ENCODE results near the gene JPH3.

The JPH3 gene

GRCh38 chr16:87628246-87628923, 26.1 kb downstream of the JPH3 start:
- DNase-seq = no peak

GRCh38 chr16:87628940-87629339, 26.6 kb downstream of the JPH3 start:
- DNase-seq = no peak

GRCh38 chr16:87631067-87631466, 28.8 kb downstream of the JPH3 start:
- DNase-seq = no peak

- no peak for DNase-seq
These were observed 32.1 kb downstream of the JPH3 start for GRCh38 chr16:87634411-87634810.

GRCh38 chr16:87635541-87636049, 33.3 kb downstream of the JPH3 start:
- DNase-seq = peak; percentile 88

- DNase-seq = peak; percentile 91
These were observed 33.9 kb downstream of the JPH3 start for GRCh38 chr16:87636050-87636684.

GRCh38 chr16:87636741-87637140, 34.4 kb downstream of the JPH3 start:
- DNase-seq = no peak

GRCh38 chr16:87637357-87637756, 35.0 kb downstream of the JPH3 start:
- DNase-seq = no peak

GRCh38 chr16:87638736-87639135, 36.4 kb downstream of the JPH3 start:
- no peak for DNase-seq

- DNase-seq = no peak
These were observed 39.4 kb downstream of the JPH3 start for GRCh38 chr16:87641721-87642120.

GRCh38 chr16:87642491-87642890, 40.2 kb downstream of the JPH3 start:
- no peak for DNase-seq

GRCh38 chr16:87644186-87644585, 41.9 kb downstream of the JPH3 start:
- DNase-seq = no peak

GRCh38 chr16:87644596-87644995, 42.3 kb downstream of the JPH3 start:
- DNase-seq = no peak

GRCh38 chr16:87645802-87646201, 43.5 kb downstream of the JPH3 start:
- no peak for DNase-seq

- no peak for DNase-seq
These were observed 45.3 kb downstream of the JPH3 start for GRCh38 chr16:87647431-87648185.

GRCh38 chr16:87648236-87648635, 45.9 kb downstream of the JPH3 start:
- no peak for DNase-seq

GRCh38 chr16:87648698-87649487, 46.6 kb downstream of the JPH3 start:
- no peak for DNase-seq

- DNase-seq = no peak
These were observed 50.1 kb downstream of the JPH3 start for GRCh38 chr16:87652386-87652785.

- DNase-seq = no peak
These were observed 50.5 kb downstream of the JPH3 start for GRCh38 chr16:87652799-87653198.

GRCh38 chr16:87653234-87653633, 50.9 kb downstream of the JPH3 start:
- no peak for DNase-seq

- no peak for DNase-seq
These were observed 52.5 kb downstream of the JPH3 start for GRCh38 chr16:87654826-87655225.

GRCh38 chr16:87656328-87656727, 54.0 kb downstream of the JPH3 start:
- DNase-seq = no peak

- no peak for DNase-seq
These were observed 55.4 kb downstream of the JPH3 start for GRCh38 chr16:87657621-87658192.
